ENCODE data around the gene UBE2O.

Gene UBE2O

DNA sequence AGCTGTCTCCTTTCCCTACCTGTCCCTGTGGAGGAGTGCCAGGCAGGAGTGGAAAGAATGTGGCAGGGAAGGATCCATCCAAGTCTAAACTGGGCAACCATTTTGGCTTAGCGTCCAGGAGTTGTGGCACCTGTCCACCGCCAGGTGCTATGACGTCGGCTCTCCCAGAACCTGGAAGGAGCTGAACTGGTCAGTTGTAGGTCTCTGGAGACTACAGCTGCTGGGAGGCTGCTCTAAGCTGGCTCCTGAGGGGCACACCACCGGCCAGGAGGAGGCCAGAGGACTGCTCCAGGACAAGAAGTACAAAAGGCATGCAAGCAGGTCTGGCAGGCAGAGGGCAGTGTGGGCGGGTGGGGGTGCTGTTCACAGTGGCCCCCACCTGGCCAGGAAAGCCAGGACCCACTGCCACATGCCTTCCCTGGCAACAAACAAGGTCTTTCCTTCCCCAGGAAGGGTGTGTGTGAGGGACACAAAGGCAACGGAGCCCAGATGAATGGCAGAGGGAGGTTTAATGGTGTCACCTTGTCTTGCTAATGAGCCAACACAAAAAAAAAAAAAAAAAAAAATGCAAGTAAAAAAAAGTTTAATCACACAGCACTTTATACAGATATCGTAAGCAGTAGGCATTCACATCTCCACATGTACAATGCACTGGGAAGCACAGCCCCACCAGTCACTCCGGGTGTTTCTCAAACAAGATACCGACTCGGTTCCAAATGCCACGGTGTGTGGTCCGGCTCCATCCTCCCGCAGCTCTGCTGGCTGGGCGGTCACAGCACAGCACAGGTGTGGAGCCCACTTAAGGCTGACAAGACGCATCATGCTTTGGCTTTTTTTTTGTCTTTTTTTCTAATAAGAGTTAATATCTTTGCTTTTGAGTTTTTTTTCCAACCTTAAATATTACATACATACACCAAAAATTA is 63.7 kb downstream of the UBE2O start:
- no peak for DNase-seq (ENCODE audit: low read depth)

DNA sequence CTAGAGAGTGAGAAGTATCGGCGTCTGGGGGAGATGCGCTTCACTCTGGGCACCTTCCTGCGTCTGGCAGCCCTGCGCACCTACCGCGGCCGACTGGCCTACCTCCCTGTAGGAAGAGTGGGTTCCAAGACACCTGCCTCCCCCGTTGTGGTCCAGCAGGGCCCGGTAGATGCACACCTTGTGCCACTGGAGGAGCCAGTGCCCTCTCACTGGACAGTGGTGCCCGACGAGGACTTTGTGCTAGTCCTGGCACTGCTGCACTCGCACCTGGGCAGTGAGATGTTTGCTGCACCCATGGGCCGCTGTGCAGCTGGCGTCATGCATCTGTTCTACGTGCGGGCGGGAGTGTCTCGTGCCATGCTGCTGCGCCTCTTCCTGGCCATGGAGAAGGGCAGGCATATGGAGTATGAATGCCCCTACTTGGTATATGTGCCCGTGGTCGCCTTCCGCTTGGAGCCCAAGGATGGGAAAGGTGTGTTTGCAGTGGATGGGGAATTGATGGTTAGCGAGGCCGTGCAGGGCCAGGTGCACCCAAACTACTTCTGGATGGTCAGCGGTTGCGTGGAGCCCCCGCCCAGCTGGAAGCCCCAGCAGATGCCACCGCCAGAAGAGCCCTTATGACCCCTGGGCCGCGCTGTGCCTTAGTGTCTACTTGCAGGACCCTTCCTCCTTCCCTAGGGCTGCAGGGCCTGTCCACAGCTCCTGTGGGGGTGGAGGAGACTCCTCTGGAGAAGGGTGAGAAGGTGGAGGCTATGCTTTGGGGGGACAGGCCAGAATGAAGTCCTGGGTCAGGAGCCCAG is 65.8 kb downstream of the UBE2O start:
- no peak for DNase-seq (ENCODE audit: low read depth)

DNA sequence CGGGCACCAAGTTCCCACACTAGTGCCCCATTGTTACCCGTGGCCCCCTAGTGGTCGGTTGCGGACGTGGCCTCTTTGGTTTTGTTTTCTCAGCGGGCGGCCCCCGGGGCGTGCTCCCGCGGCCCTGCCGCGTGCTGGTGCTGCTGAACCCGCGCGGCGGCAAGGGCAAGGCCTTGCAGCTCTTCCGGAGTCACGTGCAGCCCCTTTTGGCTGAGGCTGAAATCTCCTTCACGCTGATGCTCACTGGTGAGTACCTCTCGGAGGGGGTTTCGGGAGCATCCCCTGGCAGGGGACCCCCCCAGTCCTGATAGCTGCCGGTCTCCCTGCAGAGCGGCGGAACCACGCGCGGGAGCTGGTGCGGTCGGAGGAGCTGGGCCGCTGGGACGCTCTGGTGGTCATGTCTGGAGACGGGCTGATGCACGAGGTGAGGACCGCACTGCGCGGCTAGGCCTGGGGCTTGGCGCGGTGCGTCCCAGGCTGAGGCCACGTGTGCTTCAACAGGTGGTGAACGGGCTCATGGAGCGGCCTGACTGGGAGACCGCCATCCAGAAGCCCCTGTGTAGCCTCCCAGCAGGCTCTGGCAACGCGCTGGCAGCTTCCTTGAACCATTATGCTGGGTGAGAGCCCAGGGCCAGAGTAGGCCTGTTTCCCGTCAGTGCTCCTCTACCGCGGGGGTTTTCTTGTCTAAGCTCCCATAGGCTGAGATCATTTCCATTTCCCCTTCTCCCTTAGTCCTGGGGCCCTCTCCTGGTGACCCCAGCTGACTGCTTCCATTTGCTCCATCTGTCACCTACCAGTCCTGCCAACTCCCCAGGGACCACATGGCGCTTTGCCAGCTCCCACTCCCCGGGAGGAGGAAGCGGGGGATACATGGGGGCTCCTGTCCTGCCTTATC is 66.8 kb downstream of the UBE2O start:
- peak; percentile 88 for DNase-seq (ENCODE audit: low read depth)

DNA sequence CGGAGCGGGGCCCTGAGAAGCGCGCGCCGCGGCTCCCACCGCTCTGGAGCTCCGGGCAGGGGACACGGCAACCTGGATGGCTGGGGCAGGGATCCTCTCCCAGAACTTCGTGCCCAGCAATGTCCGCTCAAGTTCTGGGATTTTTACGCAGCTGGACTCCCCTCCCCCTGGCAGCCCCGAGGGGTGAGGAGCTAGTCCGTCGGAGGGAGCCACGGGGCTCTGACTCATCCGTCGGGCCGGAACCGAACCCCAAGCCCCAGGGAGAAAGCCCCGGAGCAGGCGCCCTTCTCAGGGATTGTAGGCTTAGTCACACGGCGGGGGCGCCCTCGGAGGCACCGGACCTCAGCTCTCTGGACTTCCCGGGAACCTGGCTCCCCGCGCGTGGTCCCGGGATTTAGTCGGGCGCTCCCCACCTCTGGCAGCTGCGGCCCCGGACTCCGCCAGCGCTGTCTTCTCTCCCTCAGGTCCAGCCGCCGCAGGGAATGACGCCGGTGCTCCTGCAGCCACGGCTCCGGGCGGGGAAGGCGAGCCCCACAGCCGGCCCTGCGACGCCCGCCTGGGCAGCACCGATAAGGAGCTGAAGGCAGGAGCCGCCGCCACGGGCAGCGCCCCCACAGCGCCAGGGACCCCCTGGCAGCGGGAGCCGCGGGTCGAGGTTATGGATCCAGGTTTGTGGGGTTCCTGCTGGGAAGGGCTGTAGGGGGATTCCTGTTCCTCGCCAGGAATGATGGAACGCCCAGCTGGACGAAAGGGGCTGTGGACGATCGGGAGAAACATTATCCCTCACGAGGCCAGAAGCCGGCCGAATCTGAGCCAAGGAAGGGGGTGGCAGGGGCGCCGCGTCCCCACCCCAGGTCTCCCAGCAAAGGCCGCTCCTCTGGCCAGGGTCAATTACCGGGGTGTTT is 67.7 kb downstream of the UBE2O start:
- DNase-seq (ENCODE audit: low read depth): peak; percentile 81

DNA sequence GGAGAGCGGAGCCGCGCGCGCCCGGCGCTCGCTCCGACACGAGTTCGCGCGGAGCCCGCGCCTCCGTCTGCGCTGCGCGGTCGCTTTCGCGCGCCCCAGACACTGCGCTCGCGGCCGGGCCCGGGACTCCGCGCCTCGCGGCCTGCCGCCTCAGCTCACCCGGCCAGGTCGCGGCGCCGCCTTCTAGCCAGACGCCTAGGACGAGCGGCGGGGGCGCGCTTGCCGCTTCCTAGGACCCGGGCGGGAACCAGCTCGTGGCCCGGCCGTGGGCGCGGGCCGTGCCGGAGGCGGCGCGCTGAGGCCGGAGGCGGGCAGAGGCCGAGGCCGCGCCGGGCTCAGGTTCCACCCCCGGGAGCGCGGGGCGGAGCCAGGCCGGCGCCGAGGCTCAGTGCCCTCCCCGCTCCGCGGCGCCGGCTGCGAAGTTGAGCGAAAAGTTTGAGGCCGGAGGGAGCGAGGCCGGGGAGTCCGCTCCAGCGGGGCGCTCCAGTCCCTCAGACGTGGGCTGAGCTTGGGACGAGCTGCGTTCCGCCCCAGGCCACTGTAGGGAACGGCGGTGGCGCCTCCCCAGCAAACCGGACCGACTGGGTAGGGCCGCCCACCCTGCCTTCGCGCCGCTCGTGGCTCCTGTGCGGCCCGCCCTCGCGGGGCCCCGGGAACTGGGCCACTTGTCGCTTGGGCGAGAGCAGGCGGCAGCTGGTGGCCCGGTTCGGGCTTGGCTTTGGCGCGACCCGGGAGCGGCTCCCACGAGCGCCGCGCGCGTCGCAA is 68.5 kb downstream of the UBE2O start, which contains the start of gene SPHK1:
Gene SPHK1, plus strand, starts transcription at position 388 of the 765 bp plus-strand sequence. CDS start 1,036 bp downstream, outside the sequence.
- peak; percentile 90 for DNase-seq (ENCODE audit: low read depth)

DNA sequence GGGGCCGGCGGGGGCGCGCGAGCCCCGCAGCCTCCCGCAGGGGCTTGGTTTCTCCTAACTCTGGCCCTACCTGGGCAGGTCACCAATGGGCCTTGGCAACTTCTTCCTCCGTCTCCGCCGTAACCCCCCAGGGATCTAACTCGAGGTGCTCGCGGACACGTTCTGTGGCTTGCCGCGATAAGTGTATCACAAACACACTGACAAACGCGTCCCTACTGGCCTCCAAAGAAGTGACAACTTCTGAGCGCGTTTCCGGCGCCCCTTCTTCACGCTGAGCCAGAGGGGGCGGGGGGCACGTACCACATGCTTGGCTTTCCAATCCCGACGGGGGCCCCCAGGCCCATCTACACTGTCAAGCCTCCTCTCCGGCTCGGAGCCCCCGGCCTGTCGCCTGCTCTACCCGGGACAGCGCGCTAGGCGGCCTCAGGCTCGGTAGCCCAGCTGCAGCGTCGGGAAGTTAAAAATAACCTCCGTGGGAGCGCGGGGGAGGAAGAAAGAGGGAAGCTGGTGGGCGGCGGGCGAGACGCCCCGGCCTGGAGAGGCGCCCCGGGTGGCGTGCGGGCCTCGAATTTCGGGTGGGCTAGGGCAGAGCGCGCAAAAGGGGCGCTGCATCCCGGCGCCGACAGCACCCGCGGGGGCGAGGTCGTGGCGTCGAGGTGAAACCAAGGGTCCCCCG is 69.3 kb downstream of the UBE2O start:
- peak; percentile 72 for DNase-seq (ENCODE audit: low read depth)

DNA sequence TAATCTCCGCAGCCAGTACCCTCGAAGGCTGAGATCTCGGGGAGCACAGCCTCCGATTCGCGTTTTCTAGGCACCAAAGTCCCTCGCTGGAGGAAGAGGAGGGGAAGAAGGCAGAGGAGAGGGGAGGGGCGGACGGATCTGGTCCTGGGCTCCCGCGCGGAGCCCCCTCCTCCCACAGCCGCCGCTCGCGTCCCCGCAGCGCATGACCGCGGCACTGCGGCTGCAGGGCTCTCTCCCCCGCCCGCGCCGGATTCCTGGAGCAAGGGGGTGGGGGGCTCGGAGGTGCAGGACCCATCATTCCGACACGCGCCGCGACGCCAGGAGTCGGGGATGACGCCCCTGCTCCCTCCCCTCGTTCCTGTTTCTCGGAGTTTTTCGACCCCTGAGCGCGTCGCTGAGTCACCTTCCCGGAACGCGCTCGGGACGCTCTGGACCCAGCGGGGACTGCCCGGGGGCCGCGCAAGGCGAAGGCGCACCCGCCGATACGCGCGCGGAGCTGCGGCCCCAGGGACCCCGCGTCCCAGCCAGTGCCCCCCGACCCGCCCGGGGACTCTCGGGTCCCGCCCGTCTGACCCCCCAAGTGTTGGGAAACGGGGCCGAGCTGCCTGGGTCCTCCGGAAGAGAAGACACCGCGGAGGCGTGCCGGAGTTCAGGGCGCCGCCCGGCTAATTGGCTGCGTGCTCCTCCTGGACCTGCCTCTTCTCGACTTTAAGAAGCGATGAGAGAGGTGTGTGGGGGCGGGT is 70.0 kb downstream of the UBE2O start:
- DNase-seq (ENCODE audit: low read depth): peak; percentile 87

DNA sequence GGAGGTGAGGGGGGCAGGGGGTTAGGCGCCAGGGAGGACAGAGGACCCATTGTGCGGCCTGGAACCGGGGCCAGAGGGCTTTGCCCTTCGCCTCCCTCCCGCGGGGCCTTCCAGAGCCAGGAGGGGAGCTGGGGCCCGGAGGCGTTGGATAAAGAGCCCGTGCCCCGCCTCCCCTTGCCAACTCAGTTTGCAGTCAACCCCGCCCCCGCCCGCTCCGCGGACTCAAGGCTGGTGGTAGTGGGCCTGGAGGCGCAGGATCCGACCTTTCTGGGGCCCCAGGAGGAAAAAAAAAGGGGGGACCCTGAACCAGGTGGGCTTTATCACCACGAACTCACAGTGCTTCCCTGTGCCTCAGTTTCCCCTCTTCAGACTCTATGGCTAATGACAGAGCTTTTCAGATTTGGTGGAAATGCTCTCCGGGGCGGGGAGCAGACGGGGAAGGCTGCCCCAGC is 70.6 kb downstream of the UBE2O start:
- peak; percentile 73 for DNase-seq (ENCODE audit: low read depth)

DNA sequence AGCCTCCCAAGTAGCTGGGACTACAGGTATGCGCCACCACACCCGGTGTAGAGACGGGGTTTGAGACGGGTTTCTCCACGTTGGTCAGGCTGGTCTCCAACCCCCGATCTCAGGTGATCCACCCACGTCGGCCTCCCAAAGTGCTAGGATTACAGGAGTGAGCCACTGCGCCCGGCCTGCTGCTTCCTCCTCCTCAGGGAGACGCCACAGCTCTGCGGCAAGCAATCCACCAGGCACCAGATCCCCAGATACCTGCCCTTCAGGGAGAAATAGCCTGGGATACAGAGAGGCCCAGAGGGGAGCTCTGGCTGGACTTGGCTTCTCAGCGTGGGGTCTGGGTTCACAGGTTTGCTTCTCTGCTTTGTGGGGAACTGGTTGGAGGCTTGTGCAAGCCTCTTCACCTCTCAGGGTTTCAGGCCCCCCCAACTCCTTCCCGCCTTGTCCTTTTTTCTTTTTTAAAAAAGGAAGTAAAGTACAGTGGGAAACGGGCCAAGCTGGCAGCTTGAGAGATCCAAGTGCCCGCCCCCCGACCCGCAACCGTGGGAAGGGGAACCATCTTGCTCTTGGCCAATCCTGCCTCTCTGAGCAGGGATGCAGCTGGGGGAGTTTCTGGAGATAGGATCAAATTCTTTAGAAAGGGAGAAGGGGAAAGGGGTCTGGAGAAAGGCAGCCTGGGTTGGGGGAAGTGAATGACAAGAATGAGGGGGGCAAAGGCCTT is 71.2 kb downstream of the UBE2O start:
- peak; percentile 46 for DNase-seq (ENCODE audit: low read depth)

DNA sequence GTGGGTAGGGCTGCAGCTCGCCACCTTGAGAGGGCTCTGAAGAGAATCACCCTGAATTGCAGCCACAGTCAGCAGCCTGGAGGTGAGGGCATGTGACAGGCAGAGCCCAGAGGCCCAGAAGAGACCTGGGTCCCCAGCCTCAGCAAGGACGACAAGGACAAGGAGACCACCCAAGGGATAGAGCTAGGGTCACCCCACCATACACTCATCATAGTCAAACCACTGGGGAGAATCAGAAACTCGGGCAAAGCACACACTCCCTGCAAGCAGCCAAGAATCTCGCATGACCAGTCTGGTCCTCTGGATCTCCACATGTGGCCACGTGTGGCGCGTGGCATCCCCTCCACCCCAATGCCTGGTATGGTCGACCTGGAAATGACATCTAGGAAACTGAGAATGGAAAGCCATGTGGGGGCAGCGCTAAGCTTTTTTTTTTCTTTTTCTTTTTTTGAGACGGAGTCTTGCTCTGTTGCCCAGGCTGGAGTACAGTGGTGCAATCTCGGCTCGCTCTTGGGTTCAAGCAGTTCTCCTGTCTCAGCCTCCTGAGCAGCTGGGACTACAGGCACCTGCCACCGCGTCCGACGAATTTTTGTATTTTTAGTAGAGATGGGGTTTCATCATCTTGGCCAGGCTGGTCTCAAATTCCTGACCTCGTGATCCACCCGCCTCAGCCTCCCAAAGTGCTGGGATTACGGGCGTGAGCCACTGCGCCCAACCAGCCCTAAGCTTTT is 73.1 kb downstream of the UBE2O start:
- no peak for DNase-seq (ENCODE audit: low read depth)

DNA sequence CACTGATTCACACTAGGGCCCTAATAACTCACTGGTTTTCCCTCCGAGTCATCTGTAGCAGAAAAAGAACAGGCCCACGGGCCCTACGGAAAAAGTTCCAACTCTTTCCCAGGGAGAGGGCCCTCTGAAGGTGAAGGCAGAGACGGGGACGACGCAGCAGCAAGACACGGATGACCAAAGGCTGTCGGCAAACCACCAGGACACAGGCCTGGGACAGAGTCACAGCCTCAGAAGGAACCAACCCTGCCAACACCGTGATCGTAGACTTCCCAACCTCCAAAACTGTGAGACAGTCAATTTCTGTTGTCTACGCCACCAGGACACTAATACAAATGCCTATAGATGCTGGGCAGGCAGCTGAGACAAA is 73.7 kb downstream of the UBE2O start:
- DNase-seq (ENCODE audit: low read depth): no peak

DNA sequence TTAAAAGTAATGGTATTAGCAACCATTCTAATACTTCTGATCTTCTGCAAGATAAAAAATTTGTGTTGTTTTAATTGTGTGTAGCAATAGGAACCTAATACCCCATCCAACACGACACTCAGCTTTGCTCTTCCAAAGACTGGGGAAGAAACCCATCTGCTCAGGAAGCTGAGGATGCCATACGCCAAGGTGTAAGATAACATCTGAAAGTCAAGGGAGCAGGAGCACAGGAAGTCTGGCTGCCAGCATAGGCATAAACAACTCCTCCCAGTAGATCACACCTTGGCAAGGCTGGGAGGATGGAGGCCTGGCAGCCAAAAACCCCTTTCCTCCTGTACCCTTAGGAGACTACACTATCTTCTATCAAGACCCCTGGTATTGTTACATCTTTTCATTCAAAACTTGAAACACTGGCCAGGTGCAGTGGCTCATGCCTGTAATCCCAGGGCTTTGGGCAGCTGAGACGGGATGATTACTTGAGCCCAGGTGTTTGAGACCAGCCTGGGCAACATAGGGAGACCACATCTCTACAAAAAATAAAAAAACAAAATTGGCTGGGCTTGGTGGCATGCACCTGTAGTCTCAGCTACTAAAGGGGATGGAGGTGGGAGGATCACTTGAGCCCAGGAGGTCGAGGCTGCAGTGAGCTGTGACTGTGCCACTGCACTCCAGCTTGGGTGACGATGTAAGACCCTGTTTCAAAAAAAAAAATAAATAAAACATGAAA is 74.2 kb downstream of the UBE2O start:
- no peak for DNase-seq (ENCODE audit: low read depth)

DNA sequence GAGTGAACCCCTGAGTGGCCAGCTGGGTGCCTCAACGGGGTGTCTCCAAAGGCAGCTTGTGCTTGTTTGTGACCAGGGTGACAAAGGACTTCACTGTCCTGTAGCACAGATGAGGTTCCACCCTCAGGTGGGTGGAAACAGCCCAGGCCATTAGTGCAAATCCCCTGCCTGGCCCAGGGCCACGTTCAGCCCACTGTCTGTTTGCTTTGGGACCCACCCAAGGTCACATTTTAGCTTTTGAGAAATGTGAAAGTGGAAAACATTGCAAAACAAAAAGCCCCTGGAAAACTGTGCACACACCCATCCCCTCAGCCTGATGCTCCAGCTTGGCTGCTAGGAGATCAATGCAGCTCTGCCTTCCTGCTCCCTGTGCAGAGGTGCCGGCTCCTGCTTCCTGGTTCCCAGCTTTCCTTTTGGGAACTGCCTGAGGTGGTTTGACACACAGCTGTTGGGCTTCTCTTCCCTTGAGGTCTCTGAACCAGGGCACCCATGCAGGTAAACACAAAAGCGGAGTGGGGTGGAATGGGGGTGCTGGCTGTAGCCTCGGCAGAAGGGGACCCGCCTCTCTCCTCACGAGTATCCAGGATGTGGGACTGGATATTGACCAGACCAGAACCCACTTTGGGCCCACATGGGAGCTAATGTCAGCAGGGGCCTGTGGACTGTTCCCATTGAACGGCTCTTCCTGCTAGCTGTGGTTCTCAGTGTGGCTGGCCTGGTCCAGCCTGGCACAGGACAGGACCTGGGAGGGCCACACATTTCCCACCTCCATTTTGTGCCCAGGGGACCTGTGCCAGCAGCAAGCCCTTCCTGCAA is 76.4 kb downstream of the UBE2O start:
- no peak for DNase-seq (ENCODE audit: low read depth)

DNA sequence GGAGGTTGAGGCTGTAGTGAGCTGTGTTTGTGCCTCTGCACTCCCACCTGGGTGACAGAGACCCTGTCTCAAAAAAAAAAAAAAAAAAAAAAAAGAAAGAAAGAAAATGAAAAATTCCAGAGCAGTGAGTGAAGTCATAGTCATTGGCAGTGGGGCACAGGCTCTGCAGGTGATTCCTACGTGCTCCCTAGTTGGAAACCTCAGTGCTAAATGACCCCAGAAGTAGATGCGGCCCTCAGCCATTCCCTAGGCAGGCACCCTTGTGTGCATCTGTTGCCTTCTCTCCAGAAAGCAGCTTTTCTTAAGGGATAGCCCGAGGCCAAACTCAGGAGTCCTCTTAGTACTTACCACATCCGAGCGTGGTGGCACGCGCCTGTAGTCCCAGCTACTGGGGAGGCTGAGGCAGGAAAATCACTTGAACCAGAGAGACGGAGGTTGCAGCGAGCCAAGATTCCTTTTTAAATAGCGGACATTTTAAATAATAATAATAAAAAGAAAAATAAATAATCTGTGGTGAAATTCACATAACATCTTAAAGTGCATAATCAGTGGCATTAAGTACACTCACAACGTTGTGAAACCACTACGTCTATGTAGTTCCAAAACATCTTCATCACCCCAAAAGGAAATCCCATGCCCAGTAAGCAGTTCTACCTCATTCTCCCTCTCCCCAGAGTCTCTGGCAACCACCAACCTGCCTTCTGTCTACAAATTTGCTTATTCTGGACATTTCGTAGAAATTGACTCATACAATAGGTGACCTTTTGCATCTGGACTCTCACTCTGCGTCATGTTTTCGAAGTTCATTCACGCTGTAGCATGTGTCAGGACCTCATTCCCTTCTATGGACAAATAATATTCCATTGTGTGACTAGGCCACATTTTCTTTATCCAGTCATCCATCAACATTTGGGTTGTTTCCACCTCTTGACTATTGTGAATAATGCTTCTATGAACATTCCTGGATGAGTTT is 81.0 kb downstream of the UBE2O start:
- DNase-seq (ENCODE audit: low read depth): peak; percentile 98
